GM19025 (cell line): ENCODE data around the gene C3orf33.

Experiments
- ATAC-seq: cut with Tn5 transposase; IDR thresholded peaks from one replicate; pipeline ENCODE4 v1.9.1; 2021; ENCODE audit warnings: mild to moderate bottlenecking, low read depth, moderate library complexity; ENCODE audit not compliant: unreplicated experiment

Gene C3orf33

DNA sequence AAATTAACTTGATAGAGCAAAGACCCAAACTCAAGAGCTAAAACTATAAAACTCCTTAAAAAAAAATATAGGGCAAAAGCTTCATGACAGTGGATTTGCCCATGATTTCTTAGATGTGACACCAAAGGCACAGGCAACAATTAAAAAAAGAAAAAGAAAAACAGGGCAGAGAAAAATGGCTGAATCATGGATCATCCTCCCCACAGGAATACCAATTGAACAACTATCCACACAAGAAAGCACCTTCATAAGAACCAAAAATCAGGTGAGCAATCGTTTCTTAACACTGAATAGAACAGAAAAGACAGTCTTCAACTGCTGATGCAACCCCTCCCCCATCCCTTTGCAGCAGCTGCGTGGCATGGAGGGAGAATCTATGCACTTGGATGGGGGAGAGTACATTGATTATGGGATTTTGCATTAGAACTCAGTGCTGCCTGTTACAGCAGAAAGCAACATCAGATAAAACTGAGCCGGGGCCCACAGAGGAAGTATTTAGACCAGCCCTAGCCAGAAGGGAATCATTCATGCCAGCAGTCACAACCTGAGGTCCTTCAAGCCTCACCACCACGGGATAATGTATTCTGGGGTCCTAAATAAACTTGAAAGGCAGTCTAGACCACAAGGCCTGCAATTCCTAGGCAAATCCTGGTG lies 15.7 kb downstream of the C3orf33 start:
- ATAC-seq, result no peak

DNA sequence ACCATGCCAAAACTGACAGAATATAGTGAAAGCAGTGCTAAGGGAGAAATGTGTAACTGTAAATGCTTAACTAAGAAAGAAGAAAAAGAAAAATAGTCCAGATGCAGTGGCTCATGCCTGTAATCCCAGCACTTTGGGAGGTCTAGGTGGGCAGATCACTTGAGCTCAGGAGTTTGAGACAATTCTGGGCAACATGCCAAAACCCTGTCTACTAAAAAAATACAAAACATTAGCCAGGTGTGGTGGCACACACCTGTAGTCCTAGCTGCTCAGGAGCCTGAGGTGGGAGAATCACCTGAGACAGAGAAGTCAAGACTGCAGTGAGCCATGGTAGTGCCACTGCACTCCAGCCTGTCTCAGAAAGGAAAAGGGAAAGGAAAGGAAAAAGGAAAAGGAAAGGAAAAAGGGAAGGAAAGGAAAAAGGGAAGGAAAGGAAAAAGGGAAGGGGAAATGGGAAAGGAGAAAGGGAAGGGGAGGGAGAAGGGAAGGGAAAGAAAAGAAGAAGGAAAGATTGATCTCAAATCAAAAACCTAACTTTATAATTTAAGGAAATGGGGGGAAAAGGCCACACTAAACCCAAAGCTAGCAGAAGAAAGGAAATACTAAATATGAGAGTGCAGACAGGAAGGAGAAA lies 20.3 kb downstream of the C3orf33 start:
- ATAC-seq, result no peak

DNA sequence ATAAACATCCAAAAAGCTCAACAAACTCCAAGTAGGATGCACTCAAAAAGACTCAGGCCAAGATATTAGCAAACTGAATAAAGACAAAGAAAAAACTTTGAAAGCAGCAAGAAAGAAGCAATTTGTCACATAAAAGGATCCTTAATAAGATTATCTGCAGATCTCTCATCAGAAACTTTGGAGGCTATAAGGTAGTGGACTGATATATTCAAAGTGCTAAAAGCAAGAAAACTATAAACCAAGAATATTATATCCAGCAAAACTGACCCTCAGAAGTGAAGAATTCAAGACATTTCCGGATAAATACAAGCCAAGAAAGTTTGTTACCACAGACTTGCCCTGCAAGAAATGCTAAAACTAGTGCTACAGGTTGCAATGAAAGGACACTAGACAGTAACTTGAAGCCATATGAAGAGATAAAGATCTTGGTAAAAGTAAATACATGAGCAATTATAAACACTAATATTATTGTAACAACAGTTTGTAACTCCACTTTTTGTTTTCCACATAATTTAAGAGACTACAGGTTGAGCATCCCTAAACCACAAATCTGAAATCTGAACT lies 23.6 kb downstream of the C3orf33 start:
- no peak for ATAC-seq

DNA sequence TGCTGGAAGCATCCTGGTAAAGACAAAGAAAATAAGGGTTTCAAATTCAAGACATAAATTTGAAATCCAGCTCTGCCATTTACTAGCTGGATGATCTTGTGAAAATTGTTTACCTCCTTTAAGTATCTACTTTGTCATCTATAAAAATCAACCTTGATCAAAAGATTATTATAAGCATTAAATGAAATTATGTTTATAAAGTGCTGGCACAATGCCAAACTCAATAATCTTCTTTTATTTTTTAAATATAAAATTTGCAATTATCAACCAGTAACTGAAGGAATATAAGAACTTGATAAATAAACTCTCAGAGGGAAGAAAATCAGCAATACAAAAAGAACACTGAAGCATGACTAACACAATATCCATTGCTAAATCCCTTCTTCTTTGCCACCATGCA lies 25.8 kb downstream of the C3orf33 start:
- no peak for ATAC-seq

DNA sequence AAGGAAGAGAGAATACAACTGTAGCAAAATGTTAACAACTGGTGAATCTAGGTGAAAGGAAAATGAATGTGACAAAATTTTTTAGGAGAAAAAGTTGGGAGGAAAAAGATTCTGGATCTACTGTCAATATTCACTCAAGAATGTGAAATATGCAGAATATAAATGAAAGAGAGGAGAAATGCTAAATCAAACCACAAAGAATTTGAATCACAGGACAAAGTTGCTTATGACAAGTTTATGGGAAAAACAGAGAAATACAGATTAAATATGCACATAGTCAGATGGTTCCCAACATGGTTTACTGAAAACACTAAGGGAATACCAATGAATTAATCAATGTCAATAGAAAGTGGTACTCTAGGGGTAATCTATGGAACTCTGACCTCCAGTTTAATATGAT lies 27.6 kb downstream of the C3orf33 start:
- no peak for ATAC-seq

DNA sequence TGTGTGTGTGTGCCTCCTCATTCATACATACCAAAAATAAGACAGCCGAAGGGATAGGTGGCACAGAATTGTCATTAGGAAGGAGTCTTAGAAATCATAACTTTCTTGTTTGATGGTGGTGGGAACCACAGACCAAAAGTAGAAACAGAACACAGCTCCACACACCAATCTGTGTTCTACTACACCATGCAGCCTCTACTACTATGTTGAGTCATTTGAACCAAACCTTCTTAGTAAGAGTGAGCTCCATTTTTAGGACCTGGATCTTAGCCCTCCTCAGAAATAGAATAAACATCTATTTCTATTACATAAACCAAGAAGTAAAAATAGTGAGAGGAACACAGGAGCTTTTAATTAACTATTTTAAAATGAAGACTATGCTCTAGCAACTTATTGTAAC lies 33.3 kb downstream of the C3orf33 start:
- ATAC-seq, result no peak

DNA sequence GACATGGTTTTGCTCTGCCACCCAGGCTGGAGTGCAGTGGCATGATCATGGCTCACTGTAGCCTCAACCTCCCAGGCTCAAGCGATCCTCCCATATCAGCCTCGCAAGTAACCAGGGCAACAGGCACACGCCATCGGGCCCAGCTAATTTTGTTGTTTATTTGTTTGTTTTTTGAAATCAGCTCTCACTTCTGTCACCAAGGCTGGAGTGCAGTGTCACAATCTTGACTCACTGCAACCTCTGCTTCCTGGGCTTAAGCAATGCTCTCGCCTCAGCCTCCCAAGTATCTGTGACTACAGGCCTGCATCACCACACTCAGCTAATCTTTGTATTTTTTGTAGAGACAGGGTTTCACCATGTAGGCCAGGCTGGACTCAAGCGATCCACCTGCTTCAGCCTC lies 35.0 kb downstream of the C3orf33 start:
- ATAC-seq, result no peak

DNA sequence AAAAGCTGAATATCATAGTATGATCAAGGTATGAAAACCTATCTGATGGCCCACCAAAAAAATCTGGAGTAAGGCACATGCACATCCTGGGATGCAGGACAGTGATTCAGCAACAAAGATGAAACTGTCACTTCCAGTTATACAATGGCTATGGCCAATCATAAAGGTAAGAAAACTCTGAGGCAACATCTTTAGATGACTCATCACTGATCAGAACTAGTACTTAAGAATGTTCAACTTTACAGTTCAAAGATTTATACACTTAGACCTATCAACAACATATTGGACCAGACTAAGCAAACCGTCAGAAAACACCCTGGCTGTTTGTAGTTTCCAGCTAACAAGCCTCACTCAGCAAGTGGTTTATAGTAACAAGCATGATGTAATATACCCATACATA lies 39.9 kb downstream of the C3orf33 start:
- no peak for ATAC-seq

DNA sequence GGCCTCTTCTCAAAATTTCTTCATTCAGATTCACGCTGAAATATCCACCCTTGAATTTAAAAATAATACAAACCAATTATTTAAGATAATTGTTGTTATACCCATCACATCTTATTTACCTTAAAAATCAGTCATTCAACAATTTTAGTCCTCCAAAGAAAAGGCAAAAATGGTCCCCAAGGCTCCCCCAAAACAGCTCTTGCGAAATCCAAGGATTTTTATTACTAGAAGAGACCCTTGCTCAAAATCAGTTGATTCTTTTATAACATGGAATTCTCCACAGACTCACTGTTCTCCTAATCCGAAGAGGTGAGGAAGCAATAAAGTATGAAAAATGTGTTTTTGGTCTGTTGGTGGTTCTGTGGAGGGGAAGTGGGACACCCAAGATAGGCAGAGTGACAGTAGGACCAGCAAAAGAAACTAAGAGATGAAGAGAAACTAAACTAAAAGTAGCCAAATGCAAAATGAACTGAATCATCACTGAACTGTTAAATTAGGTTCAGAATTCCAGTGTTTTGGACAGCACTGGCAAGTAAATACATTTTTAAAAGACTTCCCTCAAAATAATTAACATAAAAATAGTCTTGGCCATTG lies 42.1 kb downstream of the C3orf33 start:
- no peak for ATAC-seq

DNA sequence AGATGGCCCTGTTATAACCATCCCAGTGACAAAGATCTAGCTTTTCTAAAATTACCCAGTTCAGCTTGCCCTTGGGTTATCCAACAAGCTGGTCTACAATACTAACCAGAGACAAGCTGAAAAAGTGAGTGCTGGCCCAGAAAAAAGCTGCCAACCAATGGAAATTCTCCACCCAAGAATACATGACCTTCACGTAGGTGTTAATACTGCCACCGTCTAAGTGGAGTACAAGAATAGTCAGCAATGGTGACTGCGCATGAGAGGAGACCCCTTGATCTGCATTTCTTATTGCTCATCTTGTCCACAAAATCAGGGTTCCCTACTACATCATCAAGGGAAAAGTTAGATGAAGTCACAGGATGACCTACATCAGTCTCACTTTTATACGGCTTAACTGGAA lies 45.4 kb downstream of the C3orf33 start:
- no peak for ATAC-seq

DNA sequence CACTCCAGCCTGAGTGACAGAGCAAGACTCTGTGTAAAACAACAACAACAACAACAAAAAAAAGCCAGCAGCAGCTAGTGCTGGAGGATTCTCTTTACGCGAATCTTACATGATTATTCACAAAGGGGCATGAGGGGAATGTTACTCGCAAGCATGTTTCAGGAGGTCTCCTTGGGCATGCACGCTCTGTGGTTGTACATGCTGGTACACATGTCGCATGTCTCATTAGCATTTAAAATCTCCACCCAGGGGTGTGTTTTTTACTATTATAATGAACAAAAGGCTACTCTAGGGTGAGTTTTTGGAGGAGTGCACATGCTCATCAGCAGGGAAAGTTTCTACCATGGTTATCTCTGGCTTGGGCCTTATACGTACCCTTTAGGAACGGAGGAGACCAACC lies 48.5 kb downstream of the C3orf33 start:
- ATAC-seq, result no peak

DNA sequence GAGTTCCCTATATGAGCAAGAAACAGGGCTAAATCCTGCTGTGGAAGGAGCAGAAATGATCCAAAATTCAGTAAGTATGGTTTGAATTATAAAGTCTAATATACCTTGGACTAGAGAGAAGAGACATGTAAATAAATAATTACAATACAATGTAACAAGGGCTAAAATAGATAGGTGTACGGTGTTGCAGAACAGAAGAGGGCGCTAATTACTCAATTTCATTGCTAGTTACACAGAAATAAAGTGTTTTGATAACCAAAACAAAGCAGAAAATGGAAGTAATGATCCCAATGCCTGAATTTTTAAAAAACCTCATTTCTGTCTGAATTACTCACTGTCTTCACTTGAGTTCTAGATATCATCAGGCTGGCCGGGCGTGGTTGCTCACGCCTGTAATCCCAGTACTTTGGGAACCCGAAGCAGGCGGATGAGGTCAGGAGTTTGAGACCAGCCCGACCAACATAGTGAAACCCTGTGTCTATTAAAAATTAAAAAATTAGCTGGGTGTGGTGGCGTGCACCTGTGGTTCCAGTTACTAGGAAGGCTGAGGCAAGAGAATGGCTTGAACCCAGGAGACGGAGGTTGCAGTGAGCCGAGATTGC lies 52.9 kb downstream of the C3orf33 start:
- no peak for ATAC-seq

DNA sequence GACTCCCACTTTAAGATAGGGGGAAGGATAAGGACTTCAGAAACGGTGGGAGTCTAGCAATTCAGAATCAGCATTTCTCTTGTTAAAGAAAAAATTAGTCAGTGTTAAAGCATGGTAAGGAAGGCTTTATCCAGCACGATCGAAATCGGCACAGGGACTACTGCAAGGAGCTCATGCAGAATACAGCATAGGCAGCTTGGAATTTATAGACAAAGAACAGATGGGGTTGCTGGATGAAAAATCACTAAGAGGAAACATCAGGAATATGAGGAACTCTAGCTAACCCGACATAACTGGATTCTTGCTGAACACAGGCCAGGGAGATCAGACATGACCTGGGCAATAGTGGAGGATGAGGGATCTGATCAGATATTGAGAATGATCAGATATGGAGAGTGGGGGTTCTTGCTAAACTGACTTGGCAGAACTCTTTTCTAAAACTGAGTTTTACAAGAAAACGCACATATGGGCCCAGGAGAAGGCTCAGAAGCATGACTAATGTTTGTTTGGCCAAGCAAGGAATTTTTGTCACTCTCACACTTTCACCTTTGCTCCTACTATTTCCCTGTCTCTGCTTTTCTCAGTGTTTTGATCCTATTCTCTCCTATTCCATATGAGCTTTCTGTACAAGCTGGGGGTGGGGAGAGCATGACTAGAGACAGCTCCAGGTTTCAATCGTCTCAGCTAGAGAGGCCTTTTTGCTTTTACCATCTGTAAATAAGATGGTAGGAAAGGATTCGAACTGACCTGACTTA lies 57.3 kb downstream of the C3orf33 start:
- no peak for ATAC-seq

DNA sequence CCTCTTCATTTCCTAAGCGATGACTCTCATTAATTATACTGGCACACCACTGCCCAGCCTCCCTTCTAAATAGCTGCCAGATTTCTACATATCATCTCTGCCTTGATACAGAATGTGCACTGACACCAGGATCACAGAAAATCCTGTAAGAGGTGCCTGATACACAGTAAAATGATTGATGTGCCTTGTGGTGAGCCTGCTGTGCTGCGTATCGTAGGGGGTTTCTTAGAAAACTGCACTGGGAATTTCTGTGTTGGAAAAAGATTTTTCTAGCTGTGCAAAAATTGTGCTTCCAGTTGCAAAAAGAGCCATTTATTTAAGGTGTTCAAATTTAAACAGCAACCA lies 58.2 kb downstream of the C3orf33 start:
- ATAC-seq, result no peak

DNA sequence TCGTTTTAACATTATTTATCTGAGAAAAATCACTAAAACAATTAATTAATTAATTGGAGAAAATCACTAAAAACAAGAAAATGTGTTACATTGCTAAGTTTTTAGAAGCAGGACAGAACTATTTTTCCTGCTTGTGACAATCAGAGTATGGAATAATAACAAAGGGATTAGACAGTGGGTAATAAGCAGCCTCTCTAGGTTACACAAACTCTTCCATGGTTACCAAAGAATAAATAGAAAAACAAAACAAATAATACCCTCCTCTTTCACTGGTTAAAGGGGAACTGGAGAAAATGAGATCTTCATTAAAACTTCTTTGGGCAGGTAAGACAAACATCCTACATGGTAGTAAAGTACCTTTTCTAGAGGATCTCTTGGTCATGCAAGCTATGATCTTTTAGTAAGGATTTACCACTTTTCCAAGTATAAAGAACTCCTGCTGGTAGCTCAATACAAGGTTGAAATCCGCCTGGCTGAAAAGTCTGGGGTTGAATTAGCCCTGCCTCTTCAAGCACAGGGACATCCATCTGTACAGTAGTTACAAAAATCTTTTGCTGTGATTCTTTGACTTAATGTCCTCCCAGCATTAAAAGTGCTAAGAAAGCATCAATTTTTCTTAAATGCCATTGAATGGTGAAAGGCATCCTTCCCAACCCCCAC lies 58.7 kb downstream of the C3orf33 start:
- no peak for ATAC-seq

DNA sequence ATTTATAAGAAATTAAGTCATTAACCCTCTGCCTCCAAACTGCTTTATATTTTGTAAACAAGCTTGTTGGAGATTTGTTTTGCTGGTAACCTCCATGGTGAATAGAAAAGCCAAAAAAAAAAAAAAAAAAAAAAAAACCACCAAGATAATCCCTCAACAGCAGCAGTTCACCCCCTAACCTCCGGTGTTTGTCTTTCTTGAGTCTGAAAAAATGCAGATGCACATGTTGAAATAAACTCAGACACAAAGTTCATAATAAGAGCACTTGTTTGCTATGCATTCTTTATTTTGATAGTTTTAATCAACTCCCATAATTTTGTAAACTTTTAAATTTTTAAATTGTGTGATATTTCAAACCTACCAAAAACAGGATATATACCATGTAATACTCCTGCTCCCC lies 59.4 kb downstream of the C3orf33 start:
- ATAC-seq, result no peak

DNA sequence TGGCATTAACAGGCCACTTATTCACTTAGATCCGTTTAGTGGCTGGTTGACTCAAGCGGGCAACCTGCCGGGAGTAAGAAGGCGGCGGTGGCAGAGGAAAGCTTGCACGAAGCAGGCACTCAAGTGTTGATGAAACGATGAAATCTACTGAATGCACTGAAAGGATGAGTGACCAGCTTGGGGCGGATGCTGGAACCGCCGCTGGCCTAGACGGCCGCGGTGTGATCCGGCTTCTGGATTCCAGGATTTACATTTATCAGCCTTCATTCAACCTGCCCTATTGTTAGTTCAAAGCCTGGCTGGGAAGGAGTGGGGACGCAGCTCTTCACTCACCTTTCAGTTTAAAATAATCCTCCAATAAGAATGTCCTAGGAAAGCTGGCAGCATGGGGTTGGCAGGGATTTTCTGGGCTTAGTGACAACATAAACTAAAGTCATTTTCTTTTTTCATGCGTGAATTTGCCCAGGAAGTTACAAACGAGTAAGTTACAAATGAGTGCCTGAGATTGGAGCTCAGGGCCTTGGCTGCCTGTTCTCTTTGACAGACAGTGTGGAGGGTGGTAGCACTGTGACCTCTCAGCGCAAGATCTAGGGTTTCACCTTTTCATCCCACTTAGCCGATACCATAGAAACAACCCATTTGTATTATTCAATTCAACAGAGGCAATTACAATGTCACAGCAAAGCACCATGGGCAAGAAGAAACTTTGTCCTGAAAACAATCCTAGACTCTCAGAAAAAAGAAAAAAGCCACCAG lies 60.1 kb downstream of the C3orf33 start:
- no peak for ATAC-seq

DNA sequence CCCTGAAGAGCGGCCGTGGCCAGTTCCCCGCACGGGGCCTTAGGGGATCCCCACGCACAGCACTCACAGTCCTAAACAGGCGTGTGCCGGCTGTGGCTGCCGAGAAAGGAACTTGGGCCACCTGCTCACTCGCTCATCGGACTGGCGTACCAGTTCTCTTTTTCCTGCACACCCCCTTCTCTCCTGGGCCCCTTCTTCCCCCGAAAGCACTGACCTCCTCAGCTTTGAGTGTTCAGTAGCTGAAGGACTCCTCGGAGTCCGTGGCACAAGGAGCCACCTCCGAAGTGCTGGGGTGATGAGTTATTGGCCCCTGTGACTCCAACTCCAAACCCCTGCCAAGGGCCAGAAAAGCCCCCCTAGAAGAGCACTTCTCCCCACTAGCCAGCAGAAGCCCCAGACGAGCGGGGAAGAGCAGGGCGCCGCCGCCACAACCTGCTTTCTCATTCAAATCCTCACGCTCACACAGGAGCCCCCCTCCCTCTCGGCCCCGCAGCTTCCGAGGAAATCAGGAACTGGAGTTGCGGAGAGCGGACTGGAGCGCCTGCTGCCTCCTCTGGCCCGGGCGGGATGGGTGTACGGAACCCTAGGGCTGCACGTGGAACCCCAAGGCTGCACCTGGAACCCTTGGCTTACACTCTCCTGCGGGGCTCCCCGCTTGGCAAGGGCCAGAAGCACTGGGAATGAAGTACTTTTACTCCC lies 61.3 kb downstream of the C3orf33 start, which contains the start of gene PLCH1:
TSS of gene PLCH1 (minus strand) at position 446 of the 699 bp plus-strand sequence. CDS start 40,847 bp downstream, outside the sequence.
- ATAC-seq, result peak; percentile 50
